ENCODE data around the gene REXO4. TPM values are rescaled to one million over a fixed set of nuclear protein-coding genes. Genes with fewer than 3 reads are reported as not detected.

REXO4 gene
- total RNA-seq, 1 donor from 2014 or later: 29.4 TPM

DNA sequence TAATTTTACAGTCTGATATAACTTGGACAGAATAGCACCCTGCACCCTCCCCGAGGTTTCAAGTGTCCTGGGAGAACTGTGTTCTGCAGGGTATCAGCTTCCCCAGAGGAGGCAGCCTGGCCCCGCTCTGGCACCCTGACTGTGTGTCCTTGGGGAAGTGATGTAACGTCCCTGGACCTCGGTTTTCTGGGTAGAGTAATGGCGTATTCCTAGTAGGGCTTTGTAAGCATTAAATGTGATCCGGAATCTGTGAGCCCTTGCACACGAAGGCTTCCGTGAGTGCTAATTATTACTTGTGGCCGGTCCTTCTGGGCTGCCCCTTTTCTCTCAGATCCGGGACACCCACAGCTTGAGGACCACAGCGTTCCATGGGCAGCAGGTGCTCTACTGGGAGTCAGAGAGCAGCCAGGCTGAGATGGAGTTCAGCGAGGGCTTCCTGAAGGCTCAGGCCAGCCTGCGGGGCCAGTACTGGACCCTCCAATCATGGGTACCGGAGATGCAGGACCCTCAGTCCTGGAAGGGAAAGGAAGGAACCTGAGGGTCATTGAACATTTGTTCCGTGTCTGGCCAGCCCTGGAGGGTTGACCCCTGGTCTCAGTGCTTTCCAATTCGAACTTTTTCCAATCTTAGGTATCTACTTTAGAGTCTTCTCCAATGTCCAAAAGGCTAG is 41.0 kb upstream of the REXO4 start:
- Histone ChIP-seq H3K27me3 (no peaks in the 10 kb centered on the region), H3K4me1 (peaks cover 0 to 12% of the 10 kb centered on the region in 2 donors), H3K27ac (peak overlapping the region; percentile 81 to 91), H3K9me3 (no peaks in the 10 kb centered on the region), H3K36me3 (no peaks in the 10 kb centered on the region), H3K4me3 (peak overlapping the region; percentile 63 to 90)
- intact Hi-C loops (cut with DNase I): loop anchor here (1.0 to 2.0 kb wide), 4 partner anchors 21 to 110 kb away; partner anchors contain the start of genes MED22, REXO4, RPL7A and SLC2A6
- TF ChIP-seq, protein P1, sequence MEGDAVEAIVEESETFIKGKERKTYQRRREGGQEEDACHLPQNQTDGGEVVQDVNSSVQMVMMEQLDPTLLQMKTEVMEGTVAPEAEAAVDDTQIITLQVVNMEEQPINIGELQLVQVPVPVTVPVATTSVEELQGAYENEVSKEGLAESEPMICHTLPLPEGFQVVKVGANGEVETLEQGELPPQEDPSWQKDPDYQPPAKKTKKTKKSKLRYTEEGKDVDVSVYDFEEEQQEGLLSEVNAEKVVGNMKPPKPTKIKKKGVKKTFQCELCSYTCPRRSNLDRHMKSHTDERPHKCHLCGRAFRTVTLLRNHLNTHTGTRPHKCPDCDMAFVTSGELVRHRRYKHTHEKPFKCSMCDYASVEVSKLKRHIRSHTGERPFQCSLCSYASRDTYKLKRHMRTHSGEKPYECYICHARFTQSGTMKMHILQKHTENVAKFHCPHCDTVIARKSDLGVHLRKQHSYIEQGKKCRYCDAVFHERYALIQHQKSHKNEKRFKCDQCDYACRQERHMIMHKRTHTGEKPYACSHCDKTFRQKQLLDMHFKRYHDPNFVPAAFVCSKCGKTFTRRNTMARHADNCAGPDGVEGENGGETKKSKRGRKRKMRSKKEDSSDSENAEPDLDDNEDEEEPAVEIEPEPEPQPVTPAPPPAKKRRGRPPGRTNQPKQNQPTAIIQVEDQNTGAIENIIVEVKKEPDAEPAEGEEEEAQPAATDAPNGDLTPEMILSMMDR (IDR thresholded peaks at IDR 0.05): no peak
- DNase-seq (ENCODE audit: low spot score in 2 of 2): no peak

DNA sequence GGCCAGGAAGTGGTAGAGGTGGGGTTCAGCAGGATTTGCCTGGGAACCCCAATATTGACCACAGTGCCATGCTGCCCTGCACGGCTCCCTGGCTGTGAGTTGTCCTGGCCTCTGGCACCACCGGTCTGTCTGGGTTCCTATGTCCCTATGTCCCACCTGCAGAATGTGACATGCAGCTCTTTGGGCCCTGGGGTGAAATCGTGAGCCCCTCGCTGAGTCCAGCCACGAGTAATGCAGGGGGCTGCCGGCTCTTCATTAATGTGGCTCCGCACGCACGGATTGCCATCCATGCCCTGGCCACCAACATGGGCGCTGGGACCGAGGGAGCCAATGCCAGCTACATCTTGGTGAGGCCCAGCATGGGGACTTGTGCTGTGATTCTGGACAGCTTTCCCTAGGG is 39.9 kb upstream of the REXO4 start:
- no peaks in the 10 kb centered on the region for H3K27me3 ChIP-seq
- no peak overlapping the region for H3K4me3 ChIP-seq
- H3K36me3 ChIP-seq: no peaks in the 10 kb centered on the region
- intact Hi-C loops (cut with DNase I): loop anchor here (2.0 kb wide), 1 partner anchor 39 kb away; the partner anchor contains the start of gene REXO4
- DNase-seq (ENCODE audit: low spot score in 2 of 2): no peak
- H3K9me3 ChIP-seq: no peaks in the 10 kb centered on the region
- H3K4me1 ChIP-seq: peaks cover 0 to 12% of the 10 kb centered on the region in 2 donors
- TF ChIP-seq, protein P1 (IDR thresholded peaks at IDR 0.05): no peak
- H3K27ac ChIP-seq: no peak overlapping the region

DNA sequence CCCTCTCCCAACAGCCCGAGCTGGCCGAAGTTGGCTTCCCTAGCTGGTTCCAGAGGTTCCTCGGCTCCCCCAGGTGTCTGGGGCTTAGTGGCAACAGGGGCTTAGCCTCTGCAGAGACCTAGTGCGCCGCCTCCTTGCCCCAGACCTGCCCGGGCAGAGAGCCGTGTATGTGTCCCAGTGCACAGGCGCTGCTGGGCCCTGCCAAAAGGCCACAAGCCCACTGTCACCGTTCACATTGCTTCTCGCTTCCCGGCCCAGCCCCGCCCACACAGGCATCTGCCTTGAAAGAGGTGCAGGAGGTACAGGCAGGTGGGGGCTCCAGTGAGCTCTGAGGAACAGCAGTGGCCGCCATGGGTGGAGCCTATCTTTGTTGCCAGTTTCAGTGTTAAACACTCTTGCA is 39.4 kb upstream of the REXO4 start:
- H3K36me3 ChIP-seq: no peaks in the 10 kb centered on the region
- TF ChIP-seq, protein P1 (IDR thresholded peaks at IDR 0.05): no peak
- no peaks in the 10 kb centered on the region for H3K27me3 ChIP-seq

DNA sequence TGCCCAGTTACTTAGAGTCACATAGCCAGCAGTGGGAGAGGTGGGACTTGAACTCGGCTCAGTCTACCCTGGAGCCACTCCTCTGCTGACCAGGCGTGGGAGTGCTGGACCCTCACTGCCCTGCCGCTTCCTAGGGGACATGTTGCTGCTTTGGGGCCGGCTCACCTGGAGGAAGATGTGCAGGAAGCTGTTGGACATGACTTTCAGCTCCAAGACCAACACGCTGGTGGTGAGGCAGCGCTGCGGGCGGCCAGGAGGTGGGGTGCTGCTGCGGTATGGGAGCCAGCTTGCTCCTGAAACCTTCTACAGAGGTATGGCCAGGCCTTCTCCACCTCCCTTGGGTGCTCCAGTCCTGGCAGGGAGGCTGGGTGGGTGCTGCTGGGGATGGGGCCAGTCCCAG is 38.6 kb upstream of the REXO4 start:
- no peak for DNase-seq (ENCODE audit: low spot score in 2 of 2)
- H3K4me1 ChIP-seq: peaks cover 0 to 12% of the 10 kb centered on the region in 2 donors
- H3K27me3 ChIP-seq: no peaks in the 10 kb centered on the region
- intact Hi-C loops (cut with DNase I): no loop called here
- TF ChIP-seq, protein P1 (IDR thresholded peaks at IDR 0.05): no peak
- no peak overlapping the region for H3K27ac ChIP-seq
- H3K36me3 ChIP-seq: no peaks in the 10 kb centered on the region
- H3K4me3 ChIP-seq: no peak overlapping the region
- no peaks in the 10 kb centered on the region for H3K9me3 ChIP-seq

More for the DNA sequence above, 39.4 kb upstream of the REXO4 start:
- Histone ChIP-seq H3K4me1 (peaks cover 0 to 12% of the 10 kb centered on the region in 2 donors), H3K9me3 (no peaks in the 10 kb centered on the region), H3K27ac (no peak overlapping the region), H3K4me3 (no peak overlapping the region)
- intact Hi-C loops (cut with DNase I): no loop called here
- DNase-seq (ENCODE audit: low spot score in 2 of 2): no peak

DNA sequence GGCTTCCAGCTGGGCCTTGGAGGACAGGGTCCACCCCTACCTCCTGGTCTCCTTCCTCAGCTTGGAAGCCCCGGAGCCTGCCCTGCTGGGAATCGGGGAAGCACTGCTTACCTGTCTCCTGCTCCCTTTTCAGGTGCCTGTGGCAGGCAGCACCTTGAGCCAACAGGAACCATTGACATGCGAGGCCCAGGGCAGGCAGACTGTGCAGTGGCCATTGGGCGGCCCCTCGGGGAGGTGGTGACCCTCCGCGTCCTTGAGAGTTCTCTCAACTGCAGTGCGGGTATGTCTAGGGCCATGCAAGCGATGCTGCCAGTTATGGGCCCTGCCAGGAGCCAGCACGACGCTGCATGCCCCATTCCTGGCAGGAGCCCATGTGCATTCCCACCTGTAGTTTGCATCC is 38.1 kb upstream of the REXO4 start:
- DNase-seq (ENCODE audit: low spot score in 2 of 2): no peak
- TF ChIP-seq, protein P1 (IDR thresholded peaks at IDR 0.05): no peak
- intact Hi-C loops (cut with DNase I): no loop called here

More for the DNA sequence above, 38.1 kb upstream of the REXO4 start:
- no peaks in the 10 kb centered on the region for H3K9me3 ChIP-seq
- no peak overlapping the region for H3K27ac ChIP-seq
- H3K4me3 ChIP-seq: no peak overlapping the region
- H3K36me3 ChIP-seq: no peaks in the 10 kb centered on the region
- H3K4me1 ChIP-seq: peaks cover 0 to 10% of the 10 kb centered on the region in 2 donors
- no peaks in the 10 kb centered on the region for H3K27me3 ChIP-seq
